ENCODE data around the gene ZNG1C. TPM values are rescaled to one million over a fixed set of nuclear protein-coding genes. Genes with fewer than 3 reads are reported as not detected.

ZNG1C gene
- total RNA-seq, 1 donor from 2014 or later, result 28.1 TPM

Other genes with a start within 250 kb of the ZNG1C start
- not detected in 2 replicates for gene FOXD4L3, start 60.9 kb downstream of the ZNG1C start, total RNA-seq
- gene PGM5, start 114.6 kb downstream of the ZNG1C start, total RNA-seq, result 1.3 and 1.8 TPM in 2 replicates

Data from astrocyte (in vitro differentiated cells and primary cell).